GM12878 (cell line): ENCODE measurements around the gene CACNG4. TPM values are rescaled to one million over a fixed set of nuclear protein-coding genes. Genes with fewer than 3 reads are reported as not detected.

Experiments used
- ATAC-seq: fragments of 200-7000 bp; cut with Tn5 transposase; 3 replicates; pipeline ENCODE4 v1.9.1; 2020; ENCODE audit warnings: mild to moderate bottlenecking, moderate library complexity
- BruUV-seq: library from RNA; stranded (reverse); fragments of 400-500 nt; replicated peaks from 2 replicates; lab custom pipeline; 2021; lab: Mats Ljungman, UMichigan
- CTCF ChIA-PET: fragments of 300-600 bp; sonication (Branson Sonifier 250); formaldehyde crosslinking; extraction: SDS; loops from one replicate; lab custom pipeline; 2021; ENCODE audit warnings: inconsistent platforms; lab: Yijun Ruan, JAX
- POLR2A ChIA-PET: fragments of 350-600 bp; formaldehyde crosslinking; extraction: SDS; loops from one replicate; lab custom pipeline; 2021; ENCODE audit warnings: inconsistent platforms; lab: Charles Lee
- RAD21 ChIA-PET: fragments of 300-600 bp; sonication (Branson Sonifier 250); formaldehyde crosslinking; loops from one replicate; lab custom pipeline; 2023; ENCODE audit warnings: antibody characterized with exemption; ENCODE audit not compliant: unreplicated experiment; lab: Charles Lee
- SMC1A ChIA-PET: fragments of 300-600 bp; sonication (Branson Sonifier 250); formaldehyde crosslinking; loops from one replicate; lab custom pipeline; 2023; ENCODE audit not compliant: unreplicated experiment, uncharacterized antibody; lab: Charles Lee
- DNase-seq: peaks from one replicate; pipeline ENCODE4 v3.0.0-alpha.2; 2011; ENCODE audit warnings: low read depth, low spot score
- FAIRE-seq: peaks from 3 replicates; lab custom pipeline; 2011; peaks lifted over from hg19 to GRCh38; lab: Jason Lieb, UNC
- H2AFZ ChIP-seq: 2 replicates; pipeline ENCODE4 v1.6.0; 2011; ENCODE audit warnings: low read depth, low read length, control low read depth; ENCODE audit not compliant: control insufficient read depth
- H3K27ac ChIP-seq: 2 replicates; pipeline ENCODE4 v1.5.1; 2011; ENCODE audit warnings: control low read depth; ENCODE audit not compliant: control insufficient read depth, insufficient read depth
- H3K27me3 ChIP-seq, 2 experiments: replicated peaks in 1 of 2; 2 replicates each; pipeline versions ENCODE4 v1.6.0 to v1.6.1; 2011; ENCODE audit warnings: low read length in 1 of 2; ENCODE audit not compliant: control insufficient read depth in 2 of 2, insufficient read depth in 2 of 2
- H3K36me3 ChIP-seq, 2 experiments: 2 replicates each; pipeline ENCODE4 v1.5.1; 2011; ENCODE audit warnings: low read length in 1 of 2; ENCODE audit not compliant: control insufficient read depth in 2 of 2, insufficient read depth in 2 of 2
- H3K4me1 ChIP-seq: 2 replicates; pipeline ENCODE4 v1.6.1; 2011; ENCODE audit warnings: mild to moderate bottlenecking, low read length, moderate library complexity, mixed read lengths; ENCODE audit not compliant: control insufficient read depth, insufficient read depth
- H3K4me2 ChIP-seq: 2 replicates; pipeline ENCODE4 v1.6.0; 2011; ENCODE audit warnings: control low read depth; ENCODE audit not compliant: control insufficient read depth, insufficient read depth
- H3K4me3 ChIP-seq: fragments of 200-600 bp; sonication (generic); 2 replicates; pipeline ENCODE4 v1.5.1; 2016
- H3K79me2 ChIP-seq: 2 replicates; pipeline ENCODE4 v1.6.0; 2011; ENCODE audit warnings: low read length; ENCODE audit not compliant: control insufficient read depth, insufficient read depth
- H3K9ac ChIP-seq: 2 replicates; pipeline ENCODE4 v1.8.0; 2011; ENCODE audit warnings: low read length, control low read depth, mixed read lengths; ENCODE audit not compliant: control insufficient read depth, insufficient read depth
- H3K9me3 ChIP-seq: replicated peaks from 3 replicates; pipeline ENCODE4 v1.5.1; 2011; ENCODE audit warnings: mild to moderate bottlenecking, low read length; ENCODE audit not compliant: control insufficient read depth, insufficient read depth
- H4K20me1 ChIP-seq: 2 replicates; pipeline ENCODE4 v1.6.0; 2011; ENCODE audit not compliant: control insufficient read depth, insufficient read depth
- ASH2L ChIP-seq: fragments of 300-600, 200-600 bp; sonication (generic); IDR thresholded peaks from 2 replicates; pipeline ENCODE4 v1.6.1; 2017; ENCODE audit warnings: low read depth, mild to moderate bottlenecking, borderline replicate concordance
- ATF7 ChIP-seq: fragments of 450-650 bp; IDR thresholded peaks from 2 replicates; pipeline ENCODE4 v1.6.1; 2016; ENCODE audit warnings: low read depth, mild to moderate bottlenecking
- E2F4 ChIP-seq: IDR thresholded peaks from 2 replicates; pipeline ENCODE4 v1.6.1; 2012; ENCODE audit warnings: low read depth, low read length, improper control_type of control experiment
- HCFC1 ChIP-seq: fragments of 150-350 bp; IDR thresholded peaks from 2 replicates; pipeline ENCODE4 v1.6.1; 2014; ENCODE audit warnings: low read length
- HDAC6 ChIP-seq: fragments of 200-600 bp; sonication (generic); IDR thresholded peaks from one replicate; pipeline ENCODE4 v1.8.0; 2017; ENCODE audit warnings: antibody characterized with exemption; ENCODE audit not compliant: unreplicated experiment
- MYB ChIP-seq: fragments of 150-350 bp; IDR thresholded peaks from 2 replicates; pipeline ENCODE4 v1.6.1; 2014; ENCODE audit warnings: mild to moderate bottlenecking, low read depth, low read length, borderline replicate concordance
- MYC ChIP-seq: IDR thresholded peaks from 2 replicates; pipeline ENCODE4 v1.6.1; 2011; ENCODE audit warnings: mild to moderate bottlenecking, low read length, moderate library complexity, inconsistent platforms; ENCODE audit not compliant: insufficient read depth, insufficient replicate concordance, insufficient read length, severe bottlenecking
- POLR2A ChIP-seq: IDR thresholded peaks from 2 replicates; pipeline ENCODE4 v1.6.1; 2011; ENCODE audit warnings: low read depth, mild to moderate bottlenecking, low read length
- PRDM15 ChIP-seq: fragments of 450-650 bp; formaldehyde crosslinking; IDR thresholded peaks from 2 replicates; pipeline ENCODE4 v1.4.0; 2020; ENCODE audit warnings: mild to moderate bottlenecking, moderate library complexity
- SKIL ChIP-seq: fragments of 450-650 bp; IDR thresholded peaks from 2 replicates; pipeline ENCODE4 v1.6.1; 2017; ENCODE audit warnings: mild to moderate bottlenecking, low read depth, inconsistent platforms; ENCODE audit not compliant: poor library complexity, severe bottlenecking
- SMAD5 ChIP-seq: IDR thresholded peaks from 2 replicates; pipeline ENCODE4 v1.6.1; 2016; ENCODE audit warnings: antibody characterized with exemption, low read depth
- SREBF1 ChIP-seq: IDR thresholded peaks from 2 replicates; pipeline ENCODE4 v1.6.1; 2012; ENCODE audit warnings: mild to moderate bottlenecking, low read length
- ZNF384 ChIP-seq: IDR thresholded peaks from 2 replicates; pipeline ENCODE4 v1.6.1; 2012; ENCODE audit warnings: low read depth, mild to moderate bottlenecking, low read length, improper control_type of control experiment, borderline replicate concordance
- WGBS: methylation state at CpG from one replicate; pipeline ENCODE4 v1.1.6; 2016; ENCODE audit warnings: low lambda C conversion rate; ENCODE audit not compliant: insufficient replicate concordance, insufficient coverage; ENCODE audit errors: missing lambda C conversion rate; 5-methylcytosine and 5-hydroxymethylcytosine counted together
- in situ Hi-C: fragments of 300-500 bp; cut with MboI; formaldehyde crosslinking; loops from 9 replicates; pipeline ENCODE4 v1.14.3; 2018; ENCODE audit warnings: mixed read lengths
- intact Hi-C: fragments of 100-400 bp; cut with micrococcal nuclease; formaldehyde crosslinking; loops from one replicate; pipeline ENCODE4 v1.14.2; 2022; ENCODE audit not compliant: unreplicated experiment
- polyA plus RNA-seq, 11 experiments: library from polyadenylated mRNA; depleted of rRNA in 4 of 11; unstranded in 6 of 11; stranded (reverse) in 5 of 11; fragments of >200 nt; fragmentation: Nextera tagmentation in 4 of 11; fragmentation: Illumina TruSeq in 1 of 11; extraction: Ambion mirVana in 4 of 11; extraction: Trizol in 1 of 11; gene quantifications; 1 replicate in 1 of 11; 2 replicates in 10 of 11; pipeline versions ENCODE4 v1.2.1 to v1.2.3, GENCODE V29; 2011 to 2016; ENCODE audit warnings: inconsistent platforms in 2 of 11, missing spikeins in 2 of 11, low read depth in 1 of 11
- total RNA-seq, 4 experiments: library from RNA; depleted of rRNA in 3 of 4; stranded (reverse); fragments of >200 nt in 3 of 4; fragmentation: Illumina TruSeq in 1 of 4; extraction: Trizol in 1 of 4; gene quantifications; 2 replicates each; pipeline versions ENCODE4 v1.2.1 to v1.2.3, GENCODE V29; 2013 to 2021
- TF ChIP-seq, protein P1 (sequence below): fragments of 150-350 bp; IDR thresholded peaks from 2 replicates; pipeline ENCODE4 v1.6.1; 2016; ENCODE audit warnings: low read depth, low read length

CACNG4 gene
- total and polyA plus RNA-seq, 10 of the 15 experiments (the other 5 are each of a cell fraction or from before 2014, with no cell fraction given): 0.08 TPM; not detected in 8

- H2AFZ ChIP-seq: no peak overlapping the region
- H3K4me1 ChIP-seq: no peaks in the 10 kb centered on the region
- H3K4me2 ChIP-seq: no peak overlapping the region
- no peaks in the 10 kb centered on the region for H3K79me2 ChIP-seq
- no peaks in the 10 kb centered on the region for H3K36me3 ChIP-seq
- CTCF ChIA-PET: no interaction called here
- no peak for ATAC-seq
- 37% methylated on average over 12 of the region's 12 CpGs for WGBS
- in situ Hi-C loops: no loop called here
- intact Hi-C loops: no loop called here
- TF ChIP-seq PRDM15 (CRISPR knock-in tag) (no peak), MYC (no peak), HDAC6 (no peak), ASH2L (no peak), POLR2A (no peak), SMAD5 (no peak), SKIL (no peak), ATF7 (no peak), E2F4 (no peak), HCFC1 (no peak), SREBF1 (no peak), MYB (no peak), ZNF384 (no peak)
- TF ChIP-seq, protein P1, sequence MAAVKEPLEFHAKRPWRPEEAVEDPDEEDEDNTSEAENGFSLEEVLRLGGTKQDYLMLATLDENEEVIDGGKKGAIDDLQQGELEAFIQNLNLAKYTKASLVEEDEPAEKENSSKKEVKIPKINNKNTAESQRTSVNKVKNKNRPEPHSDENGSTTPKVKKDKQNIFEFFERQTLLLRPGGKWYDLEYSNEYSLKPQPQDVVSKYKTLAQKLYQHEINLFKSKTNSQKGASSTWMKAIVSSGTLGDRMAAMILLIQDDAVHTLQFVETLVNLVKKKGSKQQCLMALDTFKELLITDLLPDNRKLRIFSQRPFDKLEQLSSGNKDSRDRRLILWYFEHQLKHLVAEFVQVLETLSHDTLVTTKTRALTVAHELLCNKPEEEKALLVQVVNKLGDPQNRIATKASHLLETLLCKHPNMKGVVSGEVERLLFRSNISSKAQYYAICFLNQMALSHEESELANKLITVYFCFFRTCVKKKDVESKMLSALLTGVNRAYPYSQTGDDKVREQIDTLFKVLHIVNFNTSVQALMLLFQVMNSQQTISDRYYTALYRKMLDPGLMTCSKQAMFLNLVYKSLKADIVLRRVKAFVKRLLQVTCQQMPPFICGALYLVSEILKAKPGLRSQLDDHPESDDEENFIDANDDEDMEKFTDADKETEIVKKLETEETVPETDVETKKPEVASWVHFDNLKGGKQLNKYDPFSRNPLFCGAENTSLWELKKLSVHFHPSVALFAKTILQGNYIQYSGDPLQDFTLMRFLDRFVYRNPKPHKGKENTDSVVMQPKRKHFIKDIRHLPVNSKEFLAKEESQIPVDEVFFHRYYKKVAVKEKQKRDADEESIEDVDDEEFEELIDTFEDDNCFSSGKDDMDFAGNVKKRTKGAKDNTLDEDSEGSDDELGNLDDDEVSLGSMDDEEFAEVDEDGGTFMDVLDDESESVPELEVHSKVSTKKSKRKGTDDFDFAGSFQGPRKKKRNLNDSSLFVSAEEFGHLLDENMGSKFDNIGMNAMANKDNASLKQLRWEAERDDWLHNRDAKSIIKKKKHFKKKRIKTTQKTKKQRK: no peak
- peaks cover 0 to 5% of the 10 kb centered on the region in 2 experiments; a peak in 1 of 4 replicates for H3K27me3 ChIP-seq
- H3K27ac ChIP-seq: no peak overlapping the region
- no peak for DNase-seq
- RAD21 ChIA-PET: no interaction called here
- H4K20me1 ChIP-seq: no peaks in the 10 kb centered on the region
- POLR2A ChIA-PET: no interaction called here
- no TSS peak for BruUV-seq
- SMC1A ChIA-PET: no interaction called here
- H3K9ac ChIP-seq: no peak overlapping the region
- no peak for FAIRE-seq
- no peak overlapping the region for H3K4me3 ChIP-seq
- H3K9me3 ChIP-seq: no peaks in the 10 kb centered on the region
Observed at GRCh38 chr17:66992911-66993442, 28.5 kb downstream of the CACNG4 start.
